DMS 273 (cell line): Measurements from ENCODE around the gene AACS.
"Not testable (repeated sequence)": the region's sequence is repeated elsewhere in the genome, so short reads cannot be mapped to it uniquely, and the experiment has no call there.

Experiments
- DNase-seq: peaks from one replicate; lab custom pipeline; 2025; ENCODE audit not compliant: unreplicated experiment; lab: John Stamatoyannopoulos, UW

AACS gene

GRCh38 chr12:125122668-125123067 lies 57.4 kb downstream of the AACS start:
- DNase-seq: no peak

- DNase-seq: no peak
Measured at GRCh38 chr12:125124320-125124966, 59.2 kb downstream of the AACS start.

- DNase-seq: no peak
Measured at GRCh38 chr12:125125271-125125670, 60.0 kb downstream of the AACS start.

- DNase-seq: no peak
Measured at GRCh38 chr12:125128439-125129178, 63.4 kb downstream of the AACS start.

GRCh38 chr12:125129179-125129571 lies 63.9 kb downstream of the AACS start:
- no peak for DNase-seq

- peak; percentile 22 for DNase-seq
Measured at GRCh38 chr12:125129591-125130255, 64.5 kb downstream of the AACS start.

- no peak for DNase-seq
Measured at GRCh38 chr12:125131958-125132357, 66.7 kb downstream of the AACS start.

- no peak for DNase-seq
Measured at GRCh38 chr12:125132698-125133400, 67.6 kb downstream of the AACS start.

- no peak for DNase-seq
Measured at GRCh38 chr12:125133616-125134015, 68.4 kb downstream of the AACS start.

- no peak for DNase-seq
Measured at GRCh38 chr12:125134576-125134975, 69.3 kb downstream of the AACS start.

- no peak for DNase-seq
Measured at GRCh38 chr12:125135906-125136305, 70.7 kb downstream of the AACS start.

GRCh38 chr12:125136702-125137101 lies 71.5 kb downstream of the AACS start:
- no peak for DNase-seq

GRCh38 chr12:125137766-125138344 lies 72.6 kb downstream of the AACS start:
- DNase-seq: no peak

- peak; percentile 20 for DNase-seq
Measured at GRCh38 chr12:125140279-125141209, 75.3 kb downstream of the AACS start.

GRCh38 chr12:125141210-125141573 lies 76.0 kb downstream of the AACS start:
- not testable (repeated sequence) for DNase-seq

- no peak for DNase-seq
Measured at GRCh38 chr12:125142601-125143000, 77.4 kb downstream of the AACS start.

- DNase-seq: no peak
Measured at GRCh38 chr12:125143491-125143890, 78.3 kb downstream of the AACS start.

GRCh38 chr12:125145196-125145595 lies 80.0 kb downstream of the AACS start:
- peak; percentile 88 for DNase-seq

- no peak for DNase-seq
Measured at GRCh38 chr12:125148316-125148715, 83.1 kb downstream of the AACS start.
